ENCODE measurements around the gene ZC2HC1B.

Gene ZC2HC1B

DNA sequence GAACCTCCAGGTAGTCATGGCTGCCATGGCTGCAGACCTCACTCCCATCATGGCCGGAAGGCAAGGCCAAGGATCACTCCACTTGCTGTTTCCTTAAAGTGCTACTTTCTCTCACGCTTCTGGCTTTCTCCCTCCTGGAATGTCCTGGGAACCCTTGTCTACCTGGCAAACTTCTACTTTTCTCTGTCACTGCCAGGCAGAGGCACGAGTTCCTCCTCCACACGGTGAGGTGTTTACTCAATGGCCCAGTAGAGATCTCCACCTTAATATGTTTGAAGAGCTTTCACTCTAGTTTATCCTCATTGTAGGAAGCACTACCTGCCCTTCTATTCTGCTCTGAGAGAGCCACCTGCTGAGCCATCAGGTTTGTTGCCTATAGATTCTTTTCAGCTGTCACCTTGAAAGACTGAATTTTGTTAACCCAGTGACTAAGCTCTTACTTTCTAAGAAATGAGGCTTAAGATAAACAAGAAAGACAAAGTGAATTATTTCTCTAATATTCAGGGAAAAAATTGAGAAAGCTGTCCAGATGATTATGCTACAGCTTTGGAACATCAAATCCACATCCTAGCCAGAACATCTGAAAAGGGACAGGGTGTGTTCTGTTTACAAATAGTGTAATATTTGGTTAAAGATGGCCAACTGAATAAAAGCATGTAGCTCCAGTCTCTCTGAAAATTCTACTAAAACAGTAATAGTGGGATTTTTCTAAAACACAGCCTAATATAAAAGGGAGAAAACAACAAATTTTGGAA is 88.8 kb downstream of the ZC2HC1B start:
- Histone ChIP-seq H3K36me3 (ENCODE audit: insufficient read depth, low read length) (no peaks in the 10 kb centered on the region), H3K27me3 (ENCODE audit: control insufficient read depth in 1 of 2, insufficient read depth in 2 of 2, low read length in 2 of 2) (no peaks in the 10 kb centered on the region), H3K4me1 (ENCODE audit: insufficient read depth, low read length) (no peaks in the 10 kb centered on the region), H3K9ac (ENCODE audit: low read length) (no peak overlapping the region), H3K4me3 (ENCODE audit: low read depth in 1 of 2, low read length in 2 of 2) (no peak overlapping the region), H3K27ac (ENCODE audit: low read depth, low read length) (no peak overlapping the region), H3K9me3 (ENCODE audit: low read length) (no peaks in the 10 kb centered on the region)

DNA sequence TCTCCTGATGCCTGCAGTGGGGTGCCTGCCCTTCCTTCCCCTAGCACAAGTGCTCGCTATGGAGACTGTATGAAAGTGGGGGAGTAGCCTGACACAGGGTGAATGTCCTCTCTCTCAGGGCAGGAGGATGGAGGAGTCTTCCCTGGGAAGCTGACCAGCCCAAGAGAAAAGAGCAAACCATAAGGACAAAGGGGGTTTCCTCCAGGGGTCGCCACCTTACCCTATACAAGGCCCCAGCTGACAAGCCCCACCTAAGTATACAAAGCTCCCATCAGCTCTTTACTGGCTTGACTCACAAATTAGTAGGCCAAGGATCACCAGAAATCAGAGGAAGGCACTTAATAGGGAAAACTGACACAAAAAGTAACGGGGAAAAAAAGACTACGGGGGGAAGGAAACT is 89.6 kb downstream of the ZC2HC1B start:
- H3K27me3 ChIP-seq (ENCODE audit: control insufficient read depth in 1 of 2, insufficient read depth in 2 of 2, low read length in 2 of 2), result no peaks in the 10 kb centered on the region
- no peak overlapping the region for H3K9ac ChIP-seq (ENCODE audit: low read length)
- no peak overlapping the region for H3K4me3 ChIP-seq (ENCODE audit: low read depth in 1 of 2, low read length in 2 of 2)

DNA sequence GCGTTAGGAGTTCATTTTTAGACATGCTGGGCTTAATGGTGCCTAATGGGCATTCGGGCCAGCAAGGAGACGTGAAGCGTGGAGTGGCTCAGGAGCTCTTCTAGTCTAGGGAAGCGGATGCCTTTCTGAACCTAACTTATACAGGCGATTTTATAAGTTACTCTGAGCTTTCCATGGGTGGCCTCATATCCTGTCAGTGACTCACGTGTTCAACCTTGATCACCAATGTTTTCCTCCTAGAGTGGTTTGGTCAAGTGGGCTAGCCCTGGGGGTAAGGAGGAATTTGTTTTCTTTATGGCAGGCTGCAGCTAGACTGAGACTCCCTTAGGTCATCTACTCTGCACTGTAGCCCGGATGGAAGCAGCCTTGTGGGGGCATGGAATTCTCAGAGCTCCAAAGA is 91.7 kb downstream of the ZC2HC1B start:
- H3K4me3 ChIP-seq (ENCODE audit: low read depth in 1 of 2, low read length in 2 of 2), result no peak overlapping the region
- H3K9ac ChIP-seq (ENCODE audit: low read length), result no peak overlapping the region
- H3K27ac ChIP-seq (ENCODE audit: low read depth, low read length), result no peak overlapping the region
- H3K27me3 ChIP-seq (ENCODE audit: control insufficient read depth in 1 of 2, insufficient read depth in 2 of 2, low read length in 2 of 2), result no peaks in the 10 kb centered on the region
- H3K4me1 ChIP-seq (ENCODE audit: insufficient read depth, low read length), result no peaks in the 10 kb centered on the region
- H3K9me3 ChIP-seq (ENCODE audit: low read length), result no peaks in the 10 kb centered on the region
- H3K36me3 ChIP-seq (ENCODE audit: insufficient read depth, low read length), result no peaks in the 10 kb centered on the region

More for the DNA sequence above, 89.6 kb downstream of the ZC2HC1B start:
- Histone ChIP-seq H3K4me1 (ENCODE audit: insufficient read depth, low read length) (no peaks in the 10 kb centered on the region), H3K36me3 (ENCODE audit: insufficient read depth, low read length) (no peaks in the 10 kb centered on the region), H3K9me3 (ENCODE audit: low read length) (no peaks in the 10 kb centered on the region), H3K27ac (ENCODE audit: low read depth, low read length) (no peak overlapping the region)

DNA sequence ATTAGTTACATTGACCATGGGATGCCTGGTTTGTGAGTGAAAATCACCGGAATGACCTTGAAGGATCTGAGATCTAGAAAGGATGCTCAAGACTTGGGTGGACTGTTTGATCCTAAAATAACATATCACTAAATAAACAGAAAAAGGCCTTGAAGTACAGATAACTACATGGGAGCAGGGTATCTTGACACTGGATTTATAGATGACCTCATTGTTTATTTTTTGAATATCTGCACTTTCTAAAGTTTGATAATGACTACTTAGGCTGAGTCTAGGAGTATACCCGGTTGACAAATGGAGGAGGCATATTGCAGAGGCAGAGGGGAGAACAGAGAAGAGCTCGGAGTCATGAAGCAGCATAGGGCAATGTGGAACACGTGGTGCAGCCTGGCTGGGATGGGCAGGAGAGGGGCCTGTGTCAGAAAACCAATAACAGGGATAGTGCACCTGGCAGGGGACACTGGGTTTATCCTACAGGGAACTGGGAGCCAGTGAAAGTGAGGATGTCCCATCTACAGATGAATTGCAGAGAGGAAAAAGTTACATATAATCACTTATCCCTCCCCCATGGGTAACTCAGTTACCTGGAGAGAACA is 93.5 kb downstream of the ZC2HC1B start:
- H3K9ac ChIP-seq (ENCODE audit: low read length), result no peak overlapping the region
- no peak overlapping the region for H3K4me3 ChIP-seq (ENCODE audit: low read depth in 1 of 2, low read length in 2 of 2)
- no peak overlapping the region for H3K27ac ChIP-seq (ENCODE audit: low read depth, low read length)
- H3K27me3 ChIP-seq (ENCODE audit: control insufficient read depth in 1 of 2, insufficient read depth in 2 of 2, low read length in 2 of 2), result no peaks in the 10 kb centered on the region
- H3K9me3 ChIP-seq (ENCODE audit: low read length), result no peaks in the 10 kb centered on the region
- peaks cover 9% of the 10 kb centered on the region for H3K4me1 ChIP-seq (ENCODE audit: insufficient read depth, low read length)
- no peaks in the 10 kb centered on the region for H3K36me3 ChIP-seq (ENCODE audit: insufficient read depth, low read length)

DNA sequence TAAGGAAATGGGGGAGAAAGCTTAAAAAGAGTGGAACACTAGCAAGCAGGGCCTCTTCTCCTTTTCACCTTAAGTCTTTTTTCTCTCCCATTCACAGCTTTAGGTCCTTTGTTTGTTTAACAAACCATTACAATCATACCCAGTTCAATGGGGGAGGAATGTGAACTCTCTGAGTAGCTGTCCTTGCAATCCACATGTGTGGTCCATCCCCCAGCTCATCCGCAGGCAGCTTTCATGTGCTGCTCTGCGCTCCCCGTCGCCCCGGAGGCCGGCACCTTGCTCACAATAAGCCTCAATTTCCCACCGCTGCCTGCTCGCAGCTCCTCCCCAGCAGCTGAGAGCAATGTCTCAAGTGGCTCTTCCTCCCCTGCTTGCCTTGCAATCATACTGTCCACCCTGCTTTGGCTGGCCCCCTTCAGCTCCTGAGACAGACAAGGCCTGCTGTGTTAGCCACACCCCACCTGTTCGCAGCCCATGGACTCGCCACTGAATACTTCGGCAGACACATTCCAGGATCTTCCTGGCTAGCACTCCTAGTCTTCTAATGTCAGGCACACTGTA is 94.6 kb downstream of the ZC2HC1B start:
- Histone ChIP-seq H3K27me3 (ENCODE audit: control insufficient read depth in 1 of 2, insufficient read depth in 2 of 2, low read length in 2 of 2) (no peaks in the 10 kb centered on the region), H3K27ac (ENCODE audit: low read depth, low read length) (no peak overlapping the region), H3K36me3 (ENCODE audit: insufficient read depth, low read length) (no peaks in the 10 kb centered on the region)

GRCh38 chr6:143959927-143960326 is 95.7 kb downstream of the ZC2HC1B start:
- H3K27ac ChIP-seq (ENCODE audit: low read depth, low read length), result no peak overlapping the region
- peaks cover 9% of the 10 kb centered on the region for H3K4me1 ChIP-seq (ENCODE audit: insufficient read depth, low read length)
- H3K4me3 ChIP-seq (ENCODE audit: low read depth in 1 of 2, low read length in 2 of 2), result no peak overlapping the region
- no peaks in the 10 kb centered on the region for H3K27me3 ChIP-seq (ENCODE audit: control insufficient read depth in 1 of 2, insufficient read depth in 2 of 2, low read length in 2 of 2)
- H3K9ac ChIP-seq (ENCODE audit: low read length), result no peak overlapping the region
- no peaks in the 10 kb centered on the region for H3K36me3 ChIP-seq (ENCODE audit: insufficient read depth, low read length)
- H3K9me3 ChIP-seq (ENCODE audit: low read length), result no peaks in the 10 kb centered on the region

More for the DNA sequence above, 94.6 kb downstream of the ZC2HC1B start:
- Histone ChIP-seq H3K9me3 (ENCODE audit: low read length) (no peaks in the 10 kb centered on the region), H3K9ac (ENCODE audit: low read length) (no peak overlapping the region), H3K4me3 (ENCODE audit: low read depth in 1 of 2, low read length in 2 of 2) (no peak overlapping the region), H3K4me1 (ENCODE audit: insufficient read depth, low read length) (peaks cover 9% of the 10 kb centered on the region)

GRCh38 chr6:143961066-143961465 is 96.8 kb downstream of the ZC2HC1B start:
- H3K4me1 ChIP-seq (ENCODE audit: insufficient read depth, low read length), result peaks cover 9% of the 10 kb centered on the region
- no peak overlapping the region for H3K4me3 ChIP-seq (ENCODE audit: low read depth in 1 of 2, low read length in 2 of 2)
- H3K9ac ChIP-seq (ENCODE audit: low read length), result no peak overlapping the region
- no peaks in the 10 kb centered on the region for H3K27me3 ChIP-seq (ENCODE audit: control insufficient read depth in 1 of 2, insufficient read depth in 2 of 2, low read length in 2 of 2)
- no peaks in the 10 kb centered on the region for H3K9me3 ChIP-seq (ENCODE audit: low read length)
- no peak overlapping the region for H3K27ac ChIP-seq (ENCODE audit: low read depth, low read length)
- no peaks in the 10 kb centered on the region for H3K36me3 ChIP-seq (ENCODE audit: insufficient read depth, low read length)

GRCh38 chr6:143961886-143962878 is 97.9 kb downstream of the ZC2HC1B start:
- H3K27me3 ChIP-seq (ENCODE audit: control insufficient read depth in 1 of 2, insufficient read depth in 2 of 2, low read length in 2 of 2), result no peaks in the 10 kb centered on the region
- H3K4me3 ChIP-seq (ENCODE audit: low read depth in 1 of 2, low read length in 2 of 2), result no peak overlapping the region
- no peaks in the 10 kb centered on the region for H3K9me3 ChIP-seq (ENCODE audit: low read length)
- no peak overlapping the region for H3K27ac ChIP-seq (ENCODE audit: low read depth, low read length)
- no peaks in the 10 kb centered on the region for H3K36me3 ChIP-seq (ENCODE audit: insufficient read depth, low read length)
- H3K4me1 ChIP-seq (ENCODE audit: insufficient read depth, low read length), result peaks cover 9% of the 10 kb centered on the region
- no peak overlapping the region for H3K9ac ChIP-seq (ENCODE audit: low read length)

GRCh38 chr6:143963158-143963919 is 99.1 kb downstream of the ZC2HC1B start:
- Histone ChIP-seq H3K27ac (ENCODE audit: low read depth, low read length) (no peak overlapping the region), H3K36me3 (ENCODE audit: insufficient read depth, low read length) (no peaks in the 10 kb centered on the region), H3K4me1 (ENCODE audit: insufficient read depth, low read length) (peaks cover 9% of the 10 kb centered on the region), H3K9me3 (ENCODE audit: low read length) (no peaks in the 10 kb centered on the region), H3K4me3 (ENCODE audit: low read depth in 1 of 2, low read length in 2 of 2) (no peak overlapping the region), H3K27me3 (ENCODE audit: control insufficient read depth in 1 of 2, insufficient read depth in 2 of 2, low read length in 2 of 2) (no peaks in the 10 kb centered on the region), H3K9ac (ENCODE audit: low read length) (no peak overlapping the region)

DNA sequence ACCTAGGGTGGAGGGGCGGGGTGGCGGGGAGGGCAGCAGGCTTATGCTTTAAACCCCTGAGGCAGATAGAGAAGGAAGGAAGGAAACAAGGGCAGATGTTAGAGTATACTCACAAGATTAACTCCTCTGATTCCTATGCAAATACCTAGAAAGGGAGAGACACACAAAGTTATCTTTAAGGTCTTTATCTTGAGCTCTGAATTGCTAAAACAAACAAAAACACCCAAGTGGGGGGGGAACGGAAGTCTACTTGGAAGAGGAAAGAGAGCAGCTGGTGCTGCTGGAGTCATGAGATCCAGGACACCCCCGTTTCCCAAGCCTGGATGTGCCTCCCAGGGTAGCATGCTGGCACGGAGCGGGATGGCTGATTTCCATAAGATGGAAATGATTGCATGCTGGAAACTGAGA is 100.4 kb downstream of the ZC2HC1B start:
- Histone ChIP-seq H3K27ac (ENCODE audit: low read depth, low read length) (no peak overlapping the region), H3K36me3 (ENCODE audit: insufficient read depth, low read length) (no peaks in the 10 kb centered on the region), H3K4me1 (ENCODE audit: insufficient read depth, low read length) (peaks cover 9% of the 10 kb centered on the region), H3K9me3 (ENCODE audit: low read length) (no peaks in the 10 kb centered on the region), H3K4me3 (ENCODE audit: low read depth in 1 of 2, low read length in 2 of 2) (no peak overlapping the region), H3K9ac (ENCODE audit: low read length) (no peak overlapping the region), H3K27me3 (ENCODE audit: control insufficient read depth in 1 of 2, insufficient read depth in 2 of 2, low read length in 2 of 2) (no peaks in the 10 kb centered on the region)

Measured in muscle layer of colon (tissue), 2 donors.